Measurements from ENCODE around the gene GARIN3.
"Not testable (repeated sequence)": the region's sequence is repeated elsewhere in the genome, so short reads cannot be mapped to it uniquely, and the experiment has no call there.

GARIN3 gene

GRCh38 chr5:157166214-157167213 is at the start of gene GARIN3:
Gene GARIN3, minus strand, starts transcription at chr5:157166264. Its CDS starts 96 bp downstream, at chr5:157166168.
- H3K4me1 Mint-ChIP-seq = peaks cover 85% of the 10 kb centered on the region
- peak in 1 of 2 donors; percentile 8 for DNase-seq

GRCh38 chr5:157215514-157216167 is 49.6 kb upstream of the GARIN3 start:
- H3K27ac Mint-ChIP-seq = peak overlapping the region; percentile 92
- H3K27me3 Mint-ChIP-seq = no peaks in the 10 kb centered on the region
- DNase-seq = peak in 1 of 2 donors; percentile 64
- H3K4me3 Mint-ChIP-seq = peak overlapping the region; percentile 49 to 70
- peaks cover 100% of the 10 kb centered on the region for H3K4me1 Mint-ChIP-seq
- H3K9me3 Mint-ChIP-seq = no peaks in the 10 kb centered on the region
- peak; percentile 21 for ATAC-seq

More at GRCh38 chr5:157166214-157167213, at the start of gene GARIN3:
- Mint-ChIP-seq H3K4me3 (peak within 1 kb of the TSS; percentile 76 to 83), H3K27me3 (no peaks in the 10 kb centered on the region), H3K9me3 (peaks cover 12 to 21% of the 10 kb centered on the region in 2 donors), H3K27ac (peak within 1 kb of the TSS; percentile 59 to 96)
- peak; percentile 36 for ATAC-seq

- no peaks in the 10 kb centered on the region for H3K9me3 Mint-ChIP-seq
- peaks cover 99% of the 10 kb centered on the region for H3K4me1 Mint-ChIP-seq
- H3K27me3 Mint-ChIP-seq = no peaks in the 10 kb centered on the region
- peak overlapping the region; percentile 92 for H3K27ac Mint-ChIP-seq
- H3K4me3 Mint-ChIP-seq = peak overlapping the region; percentile 49 to 70
- DNase-seq = no peak
- ATAC-seq = peak; percentile 24
Measured at GRCh38 chr5:157214861-157215513, 48.9 kb upstream of the GARIN3 start.

GRCh38 chr5:157214415-157214814 is 48.4 kb upstream of the GARIN3 start:
- Mint-ChIP-seq H3K4me3 (peak overlapping the region; percentile 49 to 55), H3K4me1 (peaks cover 99% of the 10 kb centered on the region), H3K27ac (peak overlapping the region in 1 of 2 donors; percentile 85), H3K27me3 (no peaks in the 10 kb centered on the region), H3K9me3 (no peaks in the 10 kb centered on the region)
- DNase-seq (no peak), ATAC-seq (no peak)

DNA sequence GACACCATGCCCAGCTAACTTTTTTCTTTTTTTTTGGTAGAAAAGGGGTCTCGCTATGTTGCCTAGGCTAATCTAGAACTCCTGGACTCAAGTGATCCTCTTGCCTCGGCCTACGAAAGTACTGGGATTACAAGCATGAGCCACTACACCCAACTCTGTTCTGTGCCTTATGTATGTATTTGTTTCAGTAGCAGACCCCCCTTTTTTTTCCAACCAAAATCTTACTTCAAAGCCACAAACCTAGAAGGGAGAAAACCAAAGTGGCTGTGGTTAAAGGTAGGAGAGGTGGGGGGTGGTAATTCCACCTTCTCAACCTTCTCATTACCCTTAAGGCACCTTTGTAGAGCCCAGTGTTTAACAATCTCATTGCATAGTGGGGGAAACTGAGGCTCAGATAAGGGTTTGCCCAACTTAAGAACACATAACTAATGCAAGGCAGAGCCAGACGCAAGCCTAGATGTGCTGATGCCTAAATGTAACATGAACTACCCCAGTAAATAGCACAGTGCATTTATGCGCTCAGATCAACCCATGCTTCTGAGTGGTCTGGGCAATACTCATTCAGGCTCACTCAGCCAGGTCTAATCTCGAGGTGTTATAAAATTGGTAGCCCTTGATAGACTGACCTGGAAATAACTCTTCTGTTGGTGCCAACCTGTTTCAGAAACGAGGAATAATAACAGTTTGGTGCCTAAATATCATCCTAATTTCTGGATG is 47.6 kb upstream of the GARIN3 start:
- peaks cover 99% of the 10 kb centered on the region for H3K4me1 Mint-ChIP-seq
- H3K4me3 Mint-ChIP-seq = peak overlapping the region; percentile 55
- peak overlapping the region; percentile 9 to 65 for H3K27ac Mint-ChIP-seq
- no peaks in the 10 kb centered on the region for H3K9me3 Mint-ChIP-seq
- no peak for DNase-seq
- peak; percentile 59 for ATAC-seq
- no peaks in the 10 kb centered on the region for H3K27me3 Mint-ChIP-seq

GRCh38 chr5:157212307-157212706 is 46.2 kb upstream of the GARIN3 start:
- ATAC-seq (no peak), DNase-seq (no peak)
- Mint-ChIP-seq H3K4me1 (peaks cover 99% of the 10 kb centered on the region), H3K27ac (peak overlapping the region; percentile 14 to 62), H3K4me3 (peak overlapping the region; percentile 44 to 60), H3K27me3 (no peaks in the 10 kb centered on the region), H3K9me3 (no peaks in the 10 kb centered on the region)

GRCh38 chr5:157210652-157211051 is 44.6 kb upstream of the GARIN3 start:
- not testable (repeated sequence) for ATAC-seq

GRCh38 chr5:157205708-157206107 is 39.6 kb upstream of the GARIN3 start:
- DNase-seq = no peak
- Mint-ChIP-seq H3K4me1 (peaks cover 93% of the 10 kb centered on the region), H3K27me3 (no peaks in the 10 kb centered on the region), H3K4me3 (peak overlapping the region in 1 of 2 donors; percentile 76), H3K9me3 (peaks cover 0 to 7% of the 10 kb centered on the region in 2 donors), H3K27ac (no peak overlapping the region)
- no peak for ATAC-seq

More at GRCh38 chr5:157210652-157211051, 44.6 kb upstream of the GARIN3 start:
- Mint-ChIP-seq H3K4me3 (peak overlapping the region in 1 of 2 donors; percentile 40), H3K27ac (peak overlapping the region; percentile 12 to 85), H3K4me1 (peaks cover 99% of the 10 kb centered on the region)
- not testable (repeated sequence) for H3K9me3 Mint-ChIP-seq, H3K27me3 Mint-ChIP-seq, DNase-seq

DNA sequence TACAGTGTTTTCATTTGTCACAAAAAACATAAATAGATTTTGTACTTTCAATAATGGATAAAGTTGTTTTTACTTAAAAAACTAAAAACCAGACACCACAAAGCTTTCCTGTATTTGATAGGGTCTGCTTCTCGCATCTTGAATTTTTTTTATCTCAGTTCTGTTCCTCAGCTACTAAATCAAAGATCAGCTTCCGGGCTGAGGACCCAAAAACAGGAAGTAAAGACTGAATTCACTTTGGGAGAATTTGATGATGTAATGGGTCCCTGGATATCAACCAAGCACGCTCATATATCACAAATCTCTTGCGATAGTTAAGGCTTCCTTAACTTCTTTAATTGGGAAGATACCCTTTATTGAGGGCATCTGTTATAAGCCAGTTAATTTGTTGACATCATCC is 38.7 kb upstream of the GARIN3 start:
- DNase-seq (no peak), ATAC-seq (no peak)
- Mint-ChIP-seq H3K9me3 (peaks cover 0 to 7% of the 10 kb centered on the region in 2 donors), H3K27me3 (no peaks in the 10 kb centered on the region), H3K4me1 (peaks cover 94% of the 10 kb centered on the region), H3K4me3 (peak overlapping the region; percentile 66 to 83), H3K27ac (peak overlapping the region; percentile 19 to 80)

GRCh38 chr5:157203417-157203816 is 37.4 kb upstream of the GARIN3 start:
- Mint-ChIP-seq H3K4me1 (peaks cover 94% of the 10 kb centered on the region), H3K27ac (peak overlapping the region; percentile 19 to 95), H3K4me3 (peak overlapping the region; percentile 66 to 83), H3K9me3 (peaks cover 0 to 7% of the 10 kb centered on the region in 2 donors), H3K27me3 (no peaks in the 10 kb centered on the region)
- DNase-seq (no peak), ATAC-seq (no peak)

GRCh38 chr5:157201857-157202256 is 35.8 kb upstream of the GARIN3 start:
- Mint-ChIP-seq H3K4me3 (peak overlapping the region; percentile 68 to 83), H3K9me3 (peaks cover 0 to 7% of the 10 kb centered on the region in 2 donors), H3K27me3 (no peaks in the 10 kb centered on the region), H3K4me1 (peaks cover 94% of the 10 kb centered on the region), H3K27ac (peak overlapping the region; percentile 40 to 93)
- ATAC-seq (peak; percentile 42), DNase-seq (no peak)

- ATAC-seq = peak; percentile 82
- Mint-ChIP-seq H3K4me3 (peak overlapping the region; percentile 75 to 86), H3K9me3 (no peaks in the 10 kb centered on the region), H3K27me3 (no peaks in the 10 kb centered on the region), H3K4me1 (peaks cover 96% of the 10 kb centered on the region), H3K27ac (peak overlapping the region; percentile 87 to 95)
- peak in 1 of 2 donors; percentile 64 for DNase-seq
Measured at GRCh38 chr5:157198277-157198986, 32.4 kb upstream of the GARIN3 start.

GRCh38 chr5:157197086-157197485 is 31.0 kb upstream of the GARIN3 start:
- Mint-ChIP-seq H3K27me3 (no peaks in the 10 kb centered on the region), H3K4me1 (peaks cover 96% of the 10 kb centered on the region), H3K4me3 (peak overlapping the region; percentile 28 to 86), H3K9me3 (no peaks in the 10 kb centered on the region), H3K27ac (peak overlapping the region; percentile 74 to 95)
- peak; percentile 55 for ATAC-seq
- DNase-seq = peak in 1 of 2 donors; percentile 41

GRCh38 chr5:157196045-157196444 is 30.0 kb upstream of the GARIN3 start:
- Mint-ChIP-seq H3K27ac (peak overlapping the region; percentile 29 to 79), H3K4me3 (peak overlapping the region; percentile 65 to 86), H3K27me3 (no peaks in the 10 kb centered on the region), H3K9me3 (no peaks in the 10 kb centered on the region), H3K4me1 (peaks cover 91% of the 10 kb centered on the region)
- DNase-seq = peak in 1 of 2 donors; percentile 12
- ATAC-seq = no peak
